ENCODE results near the gene OR10H4. TPM values are rescaled to one million over a fixed set of nuclear protein-coding genes. Genes with fewer than 3 reads are reported as not detected.

Gene OR10H4
- total RNA-seq, 1 donor from 2014 or later, result not detected

- Histone ChIP-seq H3K36me3 (no peaks in the 10 kb centered on the region), H3K4me1 (no peaks in the 10 kb centered on the region), H3K79me2 (ENCODE audit: low read depth) (no peaks in the 10 kb centered on the region), H3K27me3 (no peaks in the 10 kb centered on the region), H3F3A (ENCODE audit: low read depth) (no peaks in the 10 kb centered on the region), H3K4me3 (no peak overlapping the region), H2AFZ (replicated peaks) (no peak overlapping the region), H3K9ac (no peak overlapping the region), H4K20me1 (ENCODE audit: low read depth) (no peaks in the 10 kb centered on the region), H3K27ac (no peak overlapping the region), H3K9me3 (ENCODE audit: low read depth) (peaks cover 28% of the 10 kb centered on the region), H3K4me2 (no peak overlapping the region)
- Mint-ChIP-seq H3K27ac (no peak overlapping the region), H3K9me3 (peaks cover 9% of the 10 kb centered on the region), H3K4me3 (no peak overlapping the region), H3K27me3 (ENCODE audit: insufficient read depth, low read depth) (no peaks in the 10 kb centered on the region), H3K4me1 (no peaks in the 10 kb centered on the region), H3K36me3 (no peaks in the 10 kb centered on the region)
- no peak for DNase-seq (ENCODE audit: low spot score)
- TF ChIP-seq EZH2phosphoT487 (IDR thresholded peaks at IDR 0.05), result no peak
- TF ChIP-seq CTCF (IDR thresholded peaks at IDR 0.05), result no peak
Observed at GRCh38 chr19:15986701-15987100, 37.9 kb downstream of the OR10H4 start.

- H3K4me1 ChIP-seq, result no peaks in the 10 kb centered on the region
- no peak overlapping the region for H2AFZ ChIP-seq (replicated peaks)
- Mint-ChIP-seq H3K36me3 (no peaks in the 10 kb centered on the region), H3K9me3 (peaks cover 3% of the 10 kb centered on the region), H3K27me3 (ENCODE audit: insufficient read depth, low read depth) (peaks cover 4% of the 10 kb centered on the region), H3K4me1 (no peaks in the 10 kb centered on the region), H3K4me3 (no peak overlapping the region), H3K27ac (no peak overlapping the region)
- no peak overlapping the region for H3K9ac ChIP-seq
- H3K27ac ChIP-seq, result no peak overlapping the region
- no peak for DNase-seq (ENCODE audit: low spot score)
- TF ChIP-seq CTCF (IDR thresholded peaks at IDR 0.05) (no peak), EZH2 (IDR thresholded peaks at IDR 0.05) (no peak), EZH2phosphoT487 (IDR thresholded peaks at IDR 0.05) (no peak)
- H3K4me2 ChIP-seq, result no peak overlapping the region
- H3K36me3 ChIP-seq, result no peaks in the 10 kb centered on the region
- H4K20me1 ChIP-seq (ENCODE audit: low read depth), result no peaks in the 10 kb centered on the region
- no peaks in the 10 kb centered on the region for H3K27me3 ChIP-seq
- no peaks in the 10 kb centered on the region for H3K79me2 ChIP-seq (ENCODE audit: low read depth)
- H3K9me3 ChIP-seq (ENCODE audit: low read depth), result peaks cover 11% of the 10 kb centered on the region
- no peak overlapping the region for H3K4me3 ChIP-seq
- no peaks in the 10 kb centered on the region for H3F3A ChIP-seq (ENCODE audit: low read depth)
Observed at GRCh38 chr19:15989889-15990288, 41.1 kb downstream of the OR10H4 start.

DNA sequence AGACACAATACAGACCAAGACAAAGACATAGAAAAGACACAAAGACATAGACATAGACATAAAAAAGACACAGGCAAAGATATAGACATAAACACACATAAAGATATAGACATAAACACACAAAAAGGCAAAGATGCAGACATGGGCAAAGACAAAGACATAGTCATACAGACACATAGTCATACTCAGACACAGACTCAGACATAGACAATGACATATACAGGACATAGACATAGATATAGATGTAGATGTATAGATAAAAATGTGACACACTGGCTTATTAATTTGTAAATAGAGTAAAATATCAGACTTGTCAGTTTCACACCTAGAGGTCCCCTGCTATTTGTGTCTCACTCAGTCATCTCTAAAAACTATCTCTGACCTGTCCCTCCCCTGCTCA, 42.8 kb downstream of the OR10H4 start:
- TF ChIP-seq EZH2phosphoT487 (IDR thresholded peaks at IDR 0.05) (no peak), CTCF (IDR thresholded peaks at IDR 0.05) (no peak), EZH2 (IDR thresholded peaks at IDR 0.05) (no peak)
- Histone ChIP-seq H3K4me3 (no peak overlapping the region), H3K4me2 (no peak overlapping the region), H3K4me1 (no peaks in the 10 kb centered on the region), H3K79me2 (ENCODE audit: low read depth) (no peaks in the 10 kb centered on the region), H3K27me3 (no peaks in the 10 kb centered on the region), H3K27ac (no peak overlapping the region), H4K20me1 (ENCODE audit: low read depth) (no peaks in the 10 kb centered on the region), H3K9ac (no peak overlapping the region), H2AFZ (replicated peaks) (no peak overlapping the region), H3K36me3 (no peaks in the 10 kb centered on the region), H3F3A (ENCODE audit: low read depth) (no peaks in the 10 kb centered on the region), H3K9me3 (ENCODE audit: low read depth) (peaks cover 11% of the 10 kb centered on the region)
- Mint-ChIP-seq H3K36me3 (no peaks in the 10 kb centered on the region), H3K9me3 (peaks cover 6% of the 10 kb centered on the region), H3K27me3 (ENCODE audit: insufficient read depth, low read depth) (peaks cover 5% of the 10 kb centered on the region), H3K4me1 (no peaks in the 10 kb centered on the region), H3K27ac (no peak overlapping the region), H3K4me3 (no peak overlapping the region)
- DNase-seq (ENCODE audit: low spot score), result no peak

All from neural progenitor cell (in vitro differentiated cells).